HG02885 (cell line): ENCODE data around the gene CDV3.
"Not testable (repeated sequence)": the region's sequence is repeated elsewhere in the genome, so short reads cannot be mapped to it uniquely, and the experiment has no call there.

ENCODE experiments used
- ATAC-seq: cut with Tn5 transposase; IDR thresholded peaks from one replicate; pipeline ENCODE4 v1.9.1; 2021; ENCODE audit warnings: mild to moderate bottlenecking; ENCODE audit not compliant: unreplicated experiment, poor library complexity

The CDV3 gene

GRCh38 chr3:133573629-133574194, at the start of gene CDV3:
Gene CDV3, plus strand, starts transcription at chr3:133573686. Its CDS starts 359 bp downstream, at chr3:133574045.
- peak; percentile 29 for ATAC-seq

- ATAC-seq: not testable (repeated sequence)
Measured at GRCh38 chr3:133523758-133524157, 49.7 kb upstream of the CDV3 start.

- peak; percentile 66 for ATAC-seq
Measured at GRCh38 chr3:133525435-133525834, 48.1 kb upstream of the CDV3 start.

- ATAC-seq: no peak
Measured at GRCh38 chr3:133527081-133527715, 46.3 kb upstream of the CDV3 start.

- ATAC-seq: no peak
Measured at GRCh38 chr3:133529809-133530208, 43.7 kb upstream of the CDV3 start.

GRCh38 chr3:133531981-133532380, 41.5 kb upstream of the CDV3 start:
- ATAC-seq: no peak

GRCh38 chr3:133532951-133533350, 40.5 kb upstream of the CDV3 start:
- no peak for ATAC-seq

GRCh38 chr3:133535971-133536881, 37.3 kb upstream of the CDV3 start:
- ATAC-seq: no peak

GRCh38 chr3:133537131-133537530, 36.4 kb upstream of the CDV3 start:
- ATAC-seq: not testable (repeated sequence)

GRCh38 chr3:133538154-133538553, 35.3 kb upstream of the CDV3 start:
- ATAC-seq: no peak

- ATAC-seq: peak; percentile 76
Measured at GRCh38 chr3:133540896-133541674, 32.4 kb upstream of the CDV3 start.

GRCh38 chr3:133542871-133543270, 30.6 kb upstream of the CDV3 start:
- ATAC-seq: no peak

GRCh38 chr3:133544983-133545382, 28.5 kb upstream of the CDV3 start:
- ATAC-seq: not testable (repeated sequence)

- no peak for ATAC-seq
Measured at GRCh38 chr3:133547432-133548041, 25.9 kb upstream of the CDV3 start.

GRCh38 chr3:133548090-133548489, 25.4 kb upstream of the CDV3 start:
- ATAC-seq: no peak

GRCh38 chr3:133549565-133549964, 23.9 kb upstream of the CDV3 start:
- no peak for ATAC-seq

GRCh38 chr3:133551589-133551988, 21.9 kb upstream of the CDV3 start:
- ATAC-seq: not testable (repeated sequence)

- ATAC-seq: no peak
Measured at GRCh38 chr3:133561679-133562078, 11.8 kb upstream of the CDV3 start.

- ATAC-seq: no peak
Measured at GRCh38 chr3:133562376-133562775, 11.1 kb upstream of the CDV3 start.

GRCh38 chr3:133563186-133563591, 10.3 kb upstream of the CDV3 start:
- no peak for ATAC-seq
